Right lobe of liver (tissue), 6 donors: ENCODE results near the gene SLFN5. TPM values are rescaled to one million over a fixed set of nuclear protein-coding genes. Genes with fewer than 3 reads are reported as not detected.

Source experiments
- ATAC-seq, 4 donors: fragments of 200-7000 bp; cut with Tn5 transposase; one replicate each; pipeline ENCODE4 v1.9.1; 2020; ENCODE audit warnings: mild to moderate bottlenecking in 4 of 4, moderate library complexity in 4 of 4
- DNase-seq, 3 donors: peaks; one replicate each; pipeline ENCODE4 v3.0.0-alpha.2; 2020
- H3K27ac ChIP-seq, 3 donors: fragments of 200-600 bp; one replicate each; pipeline ENCODE4 v1.8.0; 2022
- H3K27me3 ChIP-seq, 2 donors: fragments of 200-600 bp; one replicate each; pipeline ENCODE4 v1.8.0; 2022
- H3K36me3 ChIP-seq, 4 donors: fragments of 200-600 bp; sonication (generic) in 1 of 4; one replicate each; pipeline versions ENCODE4 v1.5.1 to v1.8.0; 2017 to 2022; ENCODE audit warnings: control low read depth in 1 of 4
- H3K4me1 ChIP-seq, 4 donors: fragments of 200-600 bp; sonication (generic) in 1 of 4; one replicate each; pipeline versions ENCODE4 v1.5.1 to v1.8.0; 2017 to 2022; ENCODE audit warnings: control low read depth in 1 of 4
- H3K4me3 ChIP-seq, 3 donors: fragments of 200-600 bp; one replicate each; pipeline ENCODE4 v1.8.0; 2022
- H3K9me3 ChIP-seq, 4 donors: fragments of 200-600 bp; sonication (generic) in 1 of 4; one replicate each; pipeline versions ENCODE4 v1.5.1 to v1.8.0; 2017 to 2022; ENCODE audit warnings: control low read depth in 1 of 4
- CTCF ChIP-seq, 4 donors: fragments of 200-600 bp in 3 of 4; fragments of 450-650 bp in 1 of 4; IDR thresholded peaks; one replicate each; pipeline versions ENCODE4 v1.5.1 to v1.8.0; 2016 to 2022; ENCODE audit warnings: antibody characterized with exemption in 4 of 4, mild to moderate bottlenecking in 2 of 4
- POLR2A ChIP-seq: fragments of 450-650 bp; IDR thresholded peaks from one replicate; pipeline ENCODE4 v1.6.1; 2017; ENCODE audit warnings: antibody characterized with exemption, mild to moderate bottlenecking
- WGBS: methylation state at CpG from one replicate; pipeline ENCODE4 v1.1.6; 2018; ENCODE audit warnings: low coverage, low lambda C conversion rate; ENCODE audit not compliant: insufficient coverage; ENCODE audit errors: missing lambda C conversion rate; 5-methylcytosine and 5-hydroxymethylcytosine counted together
- intact Hi-C, 2 donors: fragments of 100-400 bp; cut with DNase I; formaldehyde crosslinking; loops; one replicate each; pipeline versions ENCODE4 v1.11.2 to v1.14.1; 2022
- total RNA-seq, 6 experiments: library from RNA; depleted of rRNA in 2 of 6; stranded (reverse); fragments of >200 nt in 2 of 6; fragmentation: NEBNext Ultra II Directional in 3 of 6; extraction: Animal tissue kit (Norgen Biotek cat#: 25700) in 3 of 6; gene quantifications; one replicate each; pipeline versions ENCODE4 v1.1.0 to v1.2.4, GENCODE V29; 2016 to 2023
- donor health status: DM: no; HTN: yes; CAD: no.
- donor health status: DM: no; HTN: no; CAD: no.
- donor health status: DM: no; HTN: no; CAD: no.
- donor health status: DM: no; HTN: yes; CAD: no.
- donor health status: DM: no; HTN: yes; CAD: no.

The SLFN5 gene
- total RNA-seq, 6 experiments from 2014 or later: 4.9 to 7.9 (median 5.5) TPM

GRCh38 chr17:35289222-35289621 lies 46.4 kb downstream of the SLFN5 start:
- H3K4me1 ChIP-seq: no peaks in the 10 kb centered on the region
- H3K27ac ChIP-seq: no peak overlapping the region
- ATAC-seq: no peak
- TF ChIP-seq POLR2A (no peak), CTCF (IDR thresholded peaks at IDR 0.05) (no peak)
- no peaks in the 10 kb centered on the region for H3K9me3 ChIP-seq
- 18% methylated on average over 1 of the region's 1 CpG for WGBS
- H3K36me3 ChIP-seq: no peaks in the 10 kb centered on the region
- H3K4me3 ChIP-seq: no peak overlapping the region
- no peaks in the 10 kb centered on the region for H3K27me3 ChIP-seq
- intact Hi-C loops: no loop called here
- no peak for DNase-seq

GRCh38 chr17:35291802-35292201 lies 48.9 kb downstream of the SLFN5 start:
- H3K4me3 ChIP-seq: no peak overlapping the region
- no peak for DNase-seq
- ATAC-seq: no peak
- H3K36me3 ChIP-seq: no peaks in the 10 kb centered on the region
- no peak for TF ChIP-seq POLR2A
- TF ChIP-seq CTCF (IDR thresholded peaks at IDR 0.05): no peak
- no peaks in the 10 kb centered on the region for H3K27me3 ChIP-seq
- no peaks in the 10 kb centered on the region for H3K4me1 ChIP-seq
- H3K27ac ChIP-seq: no peak overlapping the region
- intact Hi-C loops: no loop called here
- WGBS: 54% methylated on average over 1 of the region's 1 CpG
- H3K9me3 ChIP-seq: no peaks in the 10 kb centered on the region

GRCh38 chr17:35293151-35293847 lies 50.4 kb downstream of the SLFN5 start:
- DNase-seq (no peak), ATAC-seq (no peak)
- Histone ChIP-seq H3K4me1 (no peaks in the 10 kb centered on the region), H3K4me3 (no peak overlapping the region), H3K36me3 (no peaks in the 10 kb centered on the region), H3K9me3 (no peaks in the 10 kb centered on the region), H3K27me3 (no peaks in the 10 kb centered on the region), H3K27ac (no peak overlapping the region)
- WGBS: 53% methylated on average over 1 of the region's 1 CpG
- intact Hi-C loops: no loop called here
- TF ChIP-seq CTCF (IDR thresholded peaks at IDR 0.05) (no peak), POLR2A (no peak)

GRCh38 chr17:35294756-35295155 lies 51.9 kb downstream of the SLFN5 start:
- Histone ChIP-seq H3K9me3 (no peaks in the 10 kb centered on the region), H3K27me3 (no peaks in the 10 kb centered on the region), H3K27ac (no peak overlapping the region), H3K36me3 (no peaks in the 10 kb centered on the region), H3K4me3 (no peak overlapping the region), H3K4me1 (no peaks in the 10 kb centered on the region)
- intact Hi-C loops: no loop called here
- ATAC-seq (no peak), DNase-seq (no peak)
- no peak for TF ChIP-seq CTCF (IDR thresholded peaks at IDR 0.05)
- TF ChIP-seq POLR2A: no peak
- WGBS: 56% methylated on average over 1 of the region's 1 CpG
